ELR (cell line): ENCODE results near the gene SPRYD3.
"Not testable (repeated sequence)": the region's sequence is repeated elsewhere in the genome, so short reads cannot be mapped to it uniquely, and the experiment has no call there.

Experiments
- DNase-seq: peaks from one replicate; pipeline ENCODE4 v3.0.0-alpha.2; 2015; ENCODE audit warnings: low read depth

SPRYD3 gene

GRCh38 chr12:53079226-53080117 lies at the start of gene SPRYD3:
SPRYD3 (minus strand) TSS chr12:53079390; CDS start chr12:53079333, 57 bp downstream.
- peak; percentile 97 for DNase-seq

GRCh38 chr12:53127169-53127568 lies 48.0 kb upstream of the SPRYD3 start:
- DNase-seq: no peak

DNA sequence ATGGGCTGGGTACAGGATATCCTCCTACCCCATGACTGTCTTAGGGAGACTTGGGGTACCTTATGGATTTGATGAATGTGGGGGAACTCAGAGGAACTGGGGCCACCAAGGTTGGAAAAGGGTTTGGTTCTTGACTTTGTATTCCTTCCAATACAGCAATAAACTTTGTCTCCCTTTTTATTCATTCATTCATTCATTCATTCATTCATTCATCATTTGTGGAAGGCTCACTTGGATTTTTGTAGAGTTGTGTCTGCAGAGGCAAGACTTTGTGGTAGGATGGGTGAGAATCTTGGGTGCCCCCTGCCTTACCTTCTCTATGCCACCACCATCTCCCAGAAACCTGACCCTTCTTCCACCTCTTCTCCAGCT lies 45.1 kb upstream of the SPRYD3 start:
- no peak for DNase-seq

DNA sequence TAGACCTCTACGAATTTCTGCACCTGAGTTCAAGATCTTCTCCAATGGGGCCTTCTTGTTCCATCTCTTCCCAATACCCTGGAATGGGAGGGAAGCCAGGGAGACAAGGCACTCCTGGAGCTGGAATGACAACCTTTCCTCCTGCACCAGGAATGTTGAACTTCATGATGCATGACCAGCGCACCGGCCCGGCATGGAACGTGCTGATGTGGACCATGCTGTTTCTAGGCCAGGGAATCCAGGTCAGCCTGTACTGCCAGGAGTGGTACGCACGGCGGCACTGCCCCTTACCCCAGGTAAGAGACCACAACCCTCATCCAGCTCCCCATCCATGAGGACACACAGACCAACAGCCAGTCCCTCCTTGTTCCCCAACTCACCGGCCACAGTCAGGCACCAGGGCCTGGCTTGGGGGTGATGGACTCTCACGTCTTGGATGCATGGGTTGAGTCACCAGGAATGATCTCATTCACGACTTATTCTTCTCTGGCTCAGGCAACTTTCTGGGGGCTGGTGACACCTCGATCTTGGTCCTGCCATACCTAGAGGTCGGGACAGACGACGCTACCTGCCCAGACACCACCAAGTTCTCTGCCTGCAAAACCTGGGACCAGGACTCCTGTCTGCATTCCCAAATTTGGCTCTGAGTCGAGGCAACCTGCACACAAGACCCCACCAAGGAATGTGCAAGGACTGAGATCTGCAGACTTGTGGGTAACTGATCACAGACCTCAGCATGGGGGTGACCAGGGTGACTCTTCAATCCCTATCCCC lies 44.6 kb upstream of the SPRYD3 start:
- peak; percentile 79 for DNase-seq

- peak; percentile 35 for DNase-seq
Observed at GRCh38 chr12:53122961-53123468, 43.8 kb upstream of the SPRYD3 start.

DNA sequence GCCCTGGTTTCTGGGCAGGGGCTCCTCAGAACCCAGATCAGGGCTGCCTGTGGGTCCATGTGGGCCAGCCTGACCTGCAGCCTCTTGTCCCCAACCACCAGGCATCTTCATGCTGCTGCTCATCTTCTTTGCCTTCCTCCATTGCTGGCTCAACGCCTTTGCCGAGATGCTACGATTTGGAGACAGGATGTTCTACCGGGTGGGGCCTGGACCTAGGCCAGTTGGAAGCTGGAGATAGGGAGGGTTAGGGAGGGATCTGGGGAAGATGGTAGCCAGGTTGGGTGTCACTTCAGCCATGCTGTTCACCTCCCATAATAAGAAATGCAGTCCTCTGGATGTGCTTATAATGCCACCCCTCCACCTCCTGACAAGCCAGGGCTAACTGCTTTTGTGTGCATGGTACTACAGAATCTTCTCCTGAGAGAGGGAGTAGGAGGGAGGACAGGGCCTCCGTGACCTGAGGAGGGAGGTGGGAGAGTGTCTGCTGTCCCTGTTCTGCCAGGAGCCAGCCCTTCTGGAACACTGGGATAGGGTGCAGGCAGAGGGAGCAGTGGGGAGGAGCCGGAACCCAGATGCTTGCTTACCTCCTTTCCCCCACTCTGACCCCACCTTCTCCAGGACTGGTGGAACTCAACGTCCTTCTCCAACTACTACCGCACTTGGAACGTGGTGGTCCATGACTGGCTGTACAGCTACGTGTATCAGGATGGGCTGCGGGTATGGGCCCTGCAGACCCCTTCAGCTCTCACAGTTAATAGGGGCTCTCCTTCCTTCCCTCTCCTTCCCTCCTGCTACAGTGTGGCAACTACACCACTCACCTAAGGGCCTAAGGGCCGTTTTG lies 41.7 kb upstream of the SPRYD3 start:
- DNase-seq: no peak

DNA sequence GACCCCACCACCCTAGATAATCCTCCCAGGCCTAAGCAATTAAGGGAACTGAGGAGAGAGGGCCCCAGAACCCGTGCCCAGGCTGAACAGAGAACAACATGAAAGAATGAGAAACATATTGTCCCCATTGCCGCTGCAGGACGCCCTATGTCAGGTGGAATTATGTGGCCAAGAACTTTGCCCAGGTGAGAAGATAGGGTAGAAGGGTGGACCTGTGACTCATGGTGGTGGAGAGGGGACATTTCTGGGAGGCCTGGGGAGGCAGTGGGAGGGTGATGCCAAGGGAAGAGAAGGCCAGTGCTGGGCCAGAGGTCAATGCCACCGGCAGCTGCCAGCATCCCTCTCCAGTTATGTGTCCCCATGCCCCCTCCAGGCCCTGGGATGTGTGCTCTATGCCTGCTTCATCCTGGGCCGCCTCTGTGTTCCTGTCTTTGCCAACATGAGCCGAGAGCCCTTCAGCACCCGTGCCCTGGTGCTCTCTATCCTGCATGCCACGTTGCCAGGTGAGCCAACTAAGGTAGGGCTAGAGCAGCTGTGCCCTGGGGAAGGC lies 39.6 kb upstream of the SPRYD3 start:
- no peak for DNase-seq

DNA sequence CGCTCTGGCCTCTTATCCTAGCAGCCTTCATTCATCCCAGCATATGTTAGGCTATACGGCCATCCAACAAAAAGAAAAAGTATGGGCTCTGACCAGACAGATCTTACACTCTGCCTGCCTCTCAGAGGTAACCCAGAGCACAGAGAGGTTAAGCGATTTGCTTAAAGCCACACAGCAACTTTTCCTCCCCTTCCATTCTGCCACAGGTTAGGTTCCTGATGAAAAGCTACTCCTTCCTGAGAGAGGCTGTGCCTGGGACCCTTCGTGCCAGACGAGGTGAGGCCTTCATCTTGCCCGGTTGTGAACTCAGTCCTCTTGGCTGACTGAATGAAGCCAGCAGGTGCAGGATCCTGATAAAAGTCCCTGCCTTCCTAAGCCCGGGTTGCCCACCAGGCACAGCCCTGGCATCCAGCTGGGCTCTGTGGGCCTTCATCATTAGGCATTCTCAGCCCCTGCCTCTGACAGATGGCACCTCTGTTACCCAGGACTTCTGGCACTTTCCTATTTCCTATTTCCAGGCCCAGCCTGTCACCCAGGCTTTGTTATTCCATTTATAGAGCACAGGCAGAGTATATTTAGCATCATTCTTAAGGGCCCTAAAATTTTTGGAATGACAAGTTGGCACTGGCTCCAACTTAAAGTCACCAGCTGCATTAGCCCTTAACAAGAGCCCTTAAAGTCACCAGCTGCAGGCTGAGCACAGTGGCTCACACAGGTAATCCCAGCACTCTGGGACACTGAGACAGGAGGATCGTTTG lies 36.9 kb upstream of the SPRYD3 start:
- DNase-seq: no peak

GRCh38 chr12:53115112-53115890 lies 36.1 kb upstream of the SPRYD3 start:
- DNase-seq: no peak

DNA sequence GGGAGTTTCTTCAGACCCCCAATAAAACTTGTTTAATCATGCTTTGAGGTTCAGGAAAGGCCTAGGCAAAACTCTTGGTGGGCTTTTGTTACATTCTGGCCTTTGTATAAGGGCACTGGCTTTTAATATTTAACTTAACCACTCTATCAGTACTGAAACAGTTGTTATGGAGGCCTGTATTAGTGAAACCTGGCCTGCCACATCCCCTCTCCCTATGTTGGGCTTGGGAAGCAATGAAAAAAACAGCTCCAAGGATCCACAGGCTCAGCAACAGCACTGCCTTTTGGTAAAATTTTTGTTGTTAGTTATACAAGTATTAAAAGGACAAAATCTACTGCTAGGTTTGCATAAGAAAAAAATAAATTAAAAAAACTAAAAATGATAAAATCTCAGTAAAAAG lies 34.8 kb upstream of the SPRYD3 start:
- DNase-seq: no peak

DNA sequence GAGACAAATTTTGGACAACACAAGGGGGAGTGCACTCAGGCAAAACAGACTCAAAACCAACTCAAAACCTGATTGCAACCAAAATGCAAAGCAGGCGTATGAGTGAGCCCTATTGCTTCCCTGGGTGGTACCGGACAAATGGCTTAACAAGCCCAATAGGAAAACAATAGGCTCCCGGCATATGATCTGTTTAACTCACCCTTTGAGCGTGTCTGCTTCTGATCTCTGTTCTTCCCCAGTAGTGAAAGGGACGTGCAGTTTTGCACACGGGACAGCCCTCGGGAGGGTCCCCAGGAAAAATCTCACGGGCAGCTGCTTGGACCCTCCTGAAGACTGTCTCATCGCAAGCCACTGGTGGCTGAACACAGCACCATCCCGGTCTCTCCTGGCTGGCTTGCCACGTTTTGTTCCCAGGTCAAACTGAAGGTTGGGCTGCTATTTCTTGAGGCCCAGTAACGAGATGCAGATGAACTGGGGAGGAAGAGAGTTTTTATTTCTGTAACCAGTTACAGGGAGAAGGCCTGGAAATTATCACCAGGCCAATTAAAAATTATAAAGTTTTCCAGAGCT lies 34.0 kb upstream of the SPRYD3 start:
- DNase-seq: no peak

DNA sequence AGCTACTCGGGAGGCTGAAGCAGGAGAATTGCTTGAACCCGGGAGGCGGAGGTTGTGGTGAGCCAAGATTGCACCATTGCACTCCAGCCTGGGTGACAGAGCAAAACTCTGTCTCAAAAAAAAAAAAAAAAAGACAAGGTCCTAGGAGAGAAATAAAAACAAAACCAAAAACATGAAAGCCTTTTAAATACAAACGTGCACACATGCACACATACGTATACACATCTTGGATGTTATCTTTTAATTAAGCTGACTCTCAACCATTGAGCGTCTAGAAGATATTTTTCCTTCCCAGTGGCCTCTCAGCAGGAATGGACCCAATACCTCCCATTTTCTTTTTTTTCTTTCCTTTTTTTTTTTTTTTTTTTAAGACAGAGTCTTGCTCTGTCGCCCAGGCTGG lies 33.2 kb upstream of the SPRYD3 start:
- not testable (repeated sequence) for DNase-seq

- no peak for DNase-seq
Observed at GRCh38 chr12:53107122-53107521, 27.9 kb upstream of the SPRYD3 start.

GRCh38 chr12:53105712-53106439 lies 26.7 kb upstream of the SPRYD3 start:
- DNase-seq: no peak

GRCh38 chr12:53105256-53105655 lies 26.1 kb upstream of the SPRYD3 start:
- no peak for DNase-seq

GRCh38 chr12:53103860-53104305 lies 24.7 kb upstream of the SPRYD3 start:
- no peak for DNase-seq

DNA sequence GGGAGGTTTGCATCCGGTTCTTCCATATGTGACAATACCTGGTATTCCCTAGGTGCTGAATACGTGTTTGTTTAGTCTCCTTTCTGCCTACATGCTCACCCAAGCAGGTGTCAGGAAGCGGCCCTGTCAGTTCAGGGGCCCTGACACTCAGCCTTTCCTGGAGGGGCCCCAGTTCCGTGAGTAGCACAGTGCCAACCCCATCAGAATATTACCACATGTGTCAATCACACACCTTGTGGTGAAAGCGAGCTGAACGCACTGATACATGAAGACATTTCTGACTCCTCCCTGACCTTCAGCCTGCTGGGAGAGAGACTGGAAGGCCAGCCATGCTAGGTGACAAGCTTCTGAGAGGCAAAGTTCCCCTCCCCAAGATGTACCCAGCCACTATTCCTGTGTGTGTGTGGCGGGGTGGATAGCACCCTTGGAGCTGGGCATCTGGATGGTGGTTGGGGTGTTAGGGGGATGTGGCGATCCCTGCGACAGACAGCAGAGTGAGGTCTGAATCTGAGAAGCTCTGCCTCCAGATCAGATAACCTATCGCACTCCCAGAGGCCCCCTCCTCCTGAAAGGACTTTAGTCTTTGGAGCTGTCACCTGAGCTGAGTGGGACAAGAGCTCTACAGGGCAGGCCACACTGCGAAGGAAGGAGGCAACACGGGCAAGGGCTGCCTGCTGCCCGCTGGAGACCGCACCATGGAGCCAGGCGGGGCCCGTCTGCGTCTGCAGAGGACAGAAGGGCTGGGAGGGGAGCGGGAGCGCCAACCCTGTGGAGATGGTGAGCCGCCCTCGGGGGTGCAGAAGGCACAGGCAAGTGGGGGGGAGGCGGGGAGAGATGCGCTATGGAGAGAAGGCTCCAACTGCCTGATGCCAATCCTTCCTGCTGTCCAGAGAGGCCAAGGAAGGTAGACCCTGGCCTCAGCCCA lies 24.0 kb upstream of the SPRYD3 start, which contains the start of gene SOAT2:
TSS of gene SOAT2 (plus strand) at position 604 of the 925 bp plus-strand sequence. CDS start at position 696, 92 bp downstream.
- DNase-seq: no peak
